ENCODE measurements around the gene SIX5.
A peak's percentile ranks its signal among the peaks of the same experiment; 100 is the strongest.
"Not testable (repeated sequence)": the region's sequence is repeated elsewhere in the genome, so short reads cannot be mapped to it uniquely, and the experiment has no call there.

The SIX5 gene

DNA sequence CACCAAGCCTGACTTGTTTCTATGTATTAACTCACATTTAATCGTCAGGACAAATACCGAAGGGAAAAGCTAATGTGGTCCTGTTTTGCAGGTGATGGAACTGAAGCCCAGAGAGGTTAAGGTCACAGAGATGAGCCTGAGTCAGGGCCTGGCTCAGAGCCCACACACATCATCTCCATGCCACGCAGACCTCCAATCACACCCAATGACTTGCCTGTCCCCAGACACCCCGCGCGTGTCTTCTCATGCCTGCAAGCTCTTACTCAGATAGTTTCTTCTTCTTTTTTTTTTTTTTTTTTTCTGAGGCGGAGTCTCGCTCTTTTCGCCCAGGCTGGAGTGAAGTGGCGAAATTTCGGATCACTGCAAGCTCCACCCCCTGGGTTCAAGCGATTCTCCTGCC, 16.4 kb downstream of the SIX5 start:
- no peak for DNase-seq

DNA sequence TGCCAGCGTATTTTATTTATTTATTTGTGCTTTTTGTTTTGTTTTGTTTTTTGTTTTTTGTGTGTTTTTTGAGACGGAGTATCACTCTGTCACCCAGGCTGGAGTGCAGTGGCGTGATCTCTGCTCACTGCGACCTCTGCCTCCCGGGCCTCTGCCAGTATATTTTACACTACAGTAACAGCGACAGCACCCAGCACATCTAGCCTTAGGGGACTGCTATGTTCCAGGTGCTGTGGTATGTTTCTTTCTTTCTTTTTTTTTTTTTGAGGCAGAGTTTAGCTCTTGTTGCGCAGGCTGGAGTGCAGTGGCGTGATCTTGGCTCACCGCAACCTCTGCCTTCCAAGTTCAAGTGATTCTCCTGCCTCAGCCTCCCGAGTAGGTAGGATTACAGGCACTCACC, 17.6 kb downstream of the SIX5 start:
- not testable (repeated sequence) for DNase-seq

- DNase-seq = no peak
Measured at GRCh38 chr19:45747513-45747912, 21.5 kb downstream of the SIX5 start.

DNA sequence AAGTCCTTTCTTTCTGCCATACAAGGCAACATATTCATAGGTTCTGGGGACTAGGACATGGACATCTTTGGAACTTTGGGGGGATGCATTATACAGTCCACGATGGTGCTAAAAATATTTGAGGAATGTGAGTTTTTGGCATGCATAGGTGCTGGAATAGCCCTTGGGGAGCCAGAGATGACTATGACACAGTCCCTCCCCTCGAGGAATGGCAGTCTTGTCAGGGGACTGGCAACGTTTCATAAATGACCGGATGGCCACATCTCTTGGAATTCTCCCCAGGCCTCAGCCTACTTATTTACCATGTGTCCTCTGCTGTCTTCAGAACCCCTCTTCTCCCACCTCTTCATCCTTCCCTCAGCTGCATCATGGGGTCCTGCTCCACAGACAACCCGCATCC, 22.2 kb downstream of the SIX5 start:
- DNase-seq = no peak

GRCh38 chr19:45745606-45746005, 23.4 kb downstream of the SIX5 start:
- DNase-seq = no peak

- no peak for DNase-seq
Measured at GRCh38 chr19:45742969-45743368, 26.1 kb downstream of the SIX5 start.

- no peak for DNase-seq
Measured at GRCh38 chr19:45739498-45740439, 29.3 kb downstream of the SIX5 start.

- no peak for DNase-seq
Measured at GRCh38 chr19:45733160-45733810, 35.8 kb downstream of the SIX5 start, which contains the start of gene MEIOSIN. Gene MEIOSIN, plus strand, starts transcription at chr19:45733439. Its CDS starts 1,938 bp downstream, at chr19:45735377.

GRCh38 chr19:45730368-45731288, 38.4 kb downstream of the SIX5 start, which contains the start of gene FBXO46:
Gene FBXO46, minus strand, starts transcription at chr19:45730896. Its CDS starts 17,401 bp downstream, at chr19:45713495.
- peak; percentile 93 for DNase-seq

- no peak for DNase-seq
Measured at GRCh38 chr19:45729800-45730290, 39.2 kb downstream of the SIX5 start.

GRCh38 chr19:45728683-45729082, 40.4 kb downstream of the SIX5 start:
- DNase-seq = not testable (repeated sequence)

DNA sequence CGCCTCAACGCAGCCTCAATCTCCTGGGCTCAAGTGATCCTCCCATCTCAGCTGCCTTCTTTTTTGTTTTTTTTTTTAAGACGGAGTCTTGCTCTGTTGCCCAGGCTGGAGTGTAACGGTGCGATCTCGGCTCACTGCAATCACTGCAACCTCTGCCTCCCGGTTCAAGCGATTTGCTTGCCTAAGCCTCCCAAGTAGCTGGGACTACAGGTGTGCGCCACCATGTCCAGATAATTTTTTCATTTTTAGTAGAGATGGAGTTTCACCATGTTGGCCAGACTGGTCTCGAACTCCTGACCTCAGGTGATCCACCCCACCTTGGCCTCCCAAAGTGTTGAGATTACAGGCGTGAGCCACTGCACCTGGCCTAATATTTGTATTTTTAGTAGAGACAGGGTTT, 49.0 kb downstream of the SIX5 start:
- not testable (repeated sequence) for DNase-seq

- no peak for DNase-seq
Measured at GRCh38 chr19:45717983-45718650, 50.9 kb downstream of the SIX5 start.

GRCh38 chr19:45717131-45717982, 51.7 kb downstream of the SIX5 start:
- DNase-seq = peak; percentile 95

DNA sequence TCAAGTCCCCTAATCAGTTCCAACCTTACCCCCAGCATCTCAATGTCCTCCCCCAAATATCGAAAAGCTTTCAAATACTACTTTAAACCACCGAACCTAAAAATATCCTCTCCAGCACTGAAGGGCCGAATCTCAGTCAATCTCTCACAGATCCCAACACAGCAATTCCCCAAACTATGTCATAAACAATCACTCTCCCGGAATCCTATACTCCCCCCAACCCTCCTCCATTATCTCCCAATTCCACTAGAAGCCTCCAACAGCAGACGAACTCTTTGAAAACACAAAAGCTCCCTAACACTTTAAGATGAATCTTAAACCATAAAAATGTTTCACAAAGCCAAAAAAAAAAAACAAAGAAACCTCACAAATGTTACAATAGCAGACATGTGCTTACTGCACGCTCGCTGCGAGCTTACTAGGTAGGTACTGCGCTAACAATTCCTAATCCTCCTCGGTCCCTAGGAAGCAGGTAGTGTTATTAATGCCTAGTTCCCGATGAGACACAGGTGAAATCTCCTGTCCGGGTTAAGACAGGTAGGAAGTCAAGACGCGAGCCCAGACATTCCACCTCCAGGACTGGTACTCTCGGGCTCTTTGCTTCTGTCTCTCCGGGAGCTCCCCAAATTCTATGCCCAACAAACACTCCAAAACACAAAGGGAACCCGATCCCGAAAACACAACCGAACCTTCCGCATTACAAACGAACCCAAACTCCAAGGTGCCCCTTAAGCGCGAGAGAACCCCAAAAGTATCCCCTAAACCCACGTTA, 52.5 kb downstream of the SIX5 start:
- DNase-seq = peak; percentile 16

- no peak for DNase-seq
Measured at GRCh38 chr19:45715139-45715538, 53.9 kb downstream of the SIX5 start.
